ENCODE results near the gene GLUL. TPM values are rescaled to one million over a fixed set of nuclear protein-coding genes. Genes with fewer than 3 reads are reported as not detected.

Gene GLUL
- total RNA-seq, 1 experiment from 2014 or later, result 165 TPM

DNA sequence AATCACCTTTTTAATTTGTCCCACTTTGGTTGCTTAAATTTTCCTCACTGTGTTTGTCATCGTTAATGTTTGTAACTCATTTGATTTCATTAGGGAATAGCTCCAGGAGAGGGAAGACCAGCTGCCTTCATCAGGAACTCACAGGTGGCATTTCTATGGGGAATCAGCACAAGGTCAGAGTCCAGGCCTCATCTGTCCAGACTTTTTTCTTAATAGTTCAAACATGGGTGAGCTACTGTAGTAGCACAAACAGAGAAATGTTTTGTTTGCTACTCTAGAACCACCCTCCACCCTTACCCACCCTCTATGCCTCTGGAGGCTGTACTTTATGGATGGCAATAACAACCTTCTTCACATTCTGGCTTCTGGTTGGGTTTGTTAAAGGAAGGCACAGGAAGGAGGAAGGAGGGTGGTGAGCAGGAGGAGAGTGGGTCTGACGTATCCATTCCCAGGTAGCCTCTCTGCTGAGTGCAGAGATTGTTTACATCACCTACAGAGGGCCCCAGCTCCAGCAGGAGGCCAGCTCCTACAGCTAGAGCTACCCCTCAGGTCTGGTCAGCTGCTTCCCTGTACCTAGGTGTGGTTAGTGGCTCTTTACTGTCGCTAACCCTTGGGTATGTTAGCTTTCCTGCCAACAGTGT lies 17.0 kb upstream of the GLUL start (continued):
- TF ChIP-seq YY1 (IDR thresholded peaks at IDR 0.05; ENCODE audit: extremely low read depth, insufficient replicate concordance, low read depth, low read length), result no peak
- TF ChIP-seq, protein P1, sequence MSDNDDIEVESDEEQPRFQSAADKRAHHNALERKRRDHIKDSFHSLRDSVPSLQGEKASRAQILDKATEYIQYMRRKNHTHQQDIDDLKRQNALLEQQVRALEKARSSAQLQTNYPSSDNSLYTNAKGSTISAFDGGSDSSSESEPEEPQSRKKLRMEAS (IDR thresholded peaks at IDR 0.05), result no peak

DNA sequence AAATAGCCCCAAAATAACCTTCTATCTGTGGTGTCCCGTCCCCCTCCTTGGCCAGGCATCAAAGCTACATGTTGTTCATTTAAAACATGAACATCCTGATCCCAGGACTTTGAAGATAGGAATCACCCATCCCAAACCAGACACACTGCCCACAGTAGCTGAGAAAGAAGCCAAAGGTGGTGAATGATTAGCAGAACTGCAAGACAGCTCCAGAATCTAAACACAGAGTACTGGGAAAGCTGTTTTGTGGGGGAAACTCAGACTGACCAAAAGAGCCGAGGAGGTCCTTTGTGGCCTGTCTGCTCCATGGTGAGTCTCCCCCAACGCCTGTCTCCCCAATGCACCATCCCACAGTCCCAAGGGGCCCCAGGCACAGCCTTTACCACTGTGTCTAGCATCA lies 16.1 kb upstream of the GLUL start:
- Histone ChIP-seq H3K4me1 (ENCODE audit: control insufficient read depth in 1 of 2, insufficient read depth in 2 of 2, low read length in 2 of 2) (no peaks in the 10 kb centered on the region), H3K4me2 (ENCODE audit: low read length) (no peak overlapping the region), H3K27ac (ENCODE audit: low read depth, low read length) (no peak overlapping the region), H3K4me3 (replicated peaks in 1 of 2; ENCODE audit: low read depth in 1 of 2, low read length in 2 of 2) (no peak overlapping the region), H3K9me3 (ENCODE audit: control insufficient read depth in 1 of 2, insufficient read depth in 1 of 2, low read depth in 1 of 2, low read length in 2 of 2) (no peaks in the 10 kb centered on the region), H3K9me2 (ENCODE audit: insufficient read depth) (no peaks in the 10 kb centered on the region), H3K79me2 (ENCODE audit: insufficient read depth, low read length) (no peaks in the 10 kb centered on the region), H4K20me1 (ENCODE audit: insufficient read depth) (no peaks in the 10 kb centered on the region), H2AFZ (ENCODE audit: low read depth, low read length, poor library complexity, severe bottlenecking) (no peak overlapping the region), H3K9ac (ENCODE audit: low read length) (no peak overlapping the region), H3K36me3 (ENCODE audit: control insufficient read depth in 1 of 2, insufficient read depth in 2 of 2, low read length in 2 of 2) (no peaks in the 10 kb centered on the region), H3K27me3 (ENCODE audit: insufficient read depth, low read length) (no peaks in the 10 kb centered on the region)
- CTCF ChIA-PET, result interaction anchor here (1.1 to 1.4 kb wide), 2 partner anchors 11 to 265 kb away, joined by 4 to 6 read pairs; no protein-coding TSS in a partner anchor
- intact Hi-C loops (cut with micrococcal nuclease), result no loop called here
- POLR2A ChIA-PET, result interaction anchor here (3.0 kb wide), 1 partner anchor 16 kb away, joined by 15 read pairs; the partner anchor contains the start of gene GLUL
- no peak for TF ChIP-seq YY1 (IDR thresholded peaks at IDR 0.05; ENCODE audit: extremely low read depth, insufficient replicate concordance, low read depth, low read length)
- TF ChIP-seq, protein P1 (IDR thresholded peaks at IDR 0.05), result no peak
- BruUV-seq (replicated peaks), result no TSS peak
- RAD21 ChIA-PET (ENCODE audit: low non-redundant PET in 1 of 2, low total read pairs in 2 of 2, uncharacterized antibody in 2 of 2, unreplicated experiment in 2 of 2), result no interaction called here
- no peak for DNase-seq (ENCODE audit: low read depth, low spot score)
- no peak for ATAC-seq

DNA sequence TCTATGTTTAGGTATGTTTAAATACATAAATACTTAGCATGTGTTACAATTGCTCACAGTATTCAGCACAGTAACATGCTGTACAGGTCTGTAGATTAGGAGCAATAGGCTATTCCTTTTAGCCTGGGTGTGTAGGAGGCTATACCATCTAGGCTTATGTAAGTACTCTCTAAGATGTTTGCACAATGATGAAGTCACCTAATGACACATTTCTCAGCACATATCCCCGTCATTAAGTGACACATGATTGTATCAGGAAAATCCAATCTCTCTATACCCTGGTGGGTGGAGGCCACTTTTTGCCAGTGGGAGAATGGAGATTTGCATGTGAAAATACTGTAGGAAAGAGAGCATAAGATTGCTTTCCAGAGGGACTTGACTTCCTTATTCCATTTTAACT lies 14.4 kb upstream of the GLUL start:
- Histone ChIP-seq H3K4me1 (ENCODE audit: control insufficient read depth in 1 of 2, insufficient read depth in 2 of 2, low read length in 2 of 2) (no peaks in the 10 kb centered on the region), H4K20me1 (ENCODE audit: insufficient read depth) (no peaks in the 10 kb centered on the region), H3K36me3 (ENCODE audit: control insufficient read depth in 1 of 2, insufficient read depth in 2 of 2, low read length in 2 of 2) (no peaks in the 10 kb centered on the region), H3K9me2 (ENCODE audit: insufficient read depth) (no peaks in the 10 kb centered on the region), H3K27ac (ENCODE audit: low read depth, low read length) (no peak overlapping the region), H3K4me3 (replicated peaks in 1 of 2; ENCODE audit: low read depth in 1 of 2, low read length in 2 of 2) (no peak overlapping the region), H2AFZ (ENCODE audit: low read depth, low read length, poor library complexity, severe bottlenecking) (no peak overlapping the region), H3K27me3 (ENCODE audit: insufficient read depth, low read length) (no peaks in the 10 kb centered on the region), H3K9ac (ENCODE audit: low read length) (no peak overlapping the region), H3K9me3 (ENCODE audit: control insufficient read depth in 1 of 2, insufficient read depth in 1 of 2, low read depth in 1 of 2, low read length in 2 of 2) (no peaks in the 10 kb centered on the region), H3K79me2 (ENCODE audit: insufficient read depth, low read length) (no peaks in the 10 kb centered on the region), H3K4me2 (ENCODE audit: low read length) (no peak overlapping the region)
- DNase-seq (ENCODE audit: low read depth, low spot score) (no peak), ATAC-seq (no peak)
- ChIA-PET POLR2A (no interaction called here), CTCF (no interaction called here), RAD21 (ENCODE audit: low non-redundant PET in 1 of 2, low total read pairs in 2 of 2, uncharacterized antibody in 2 of 2, unreplicated experiment in 2 of 2) (no interaction called here)
- BruUV-seq (replicated peaks), result no TSS peak
- intact Hi-C loops (cut with micrococcal nuclease), result no loop called here
- TF ChIP-seq CBX3 (IDR thresholded peaks at IDR 0.05; ENCODE audit: low read depth) (no peak), TCF7L2 (IDR thresholded peaks at IDR 0.05; ENCODE audit: borderline replicate concordance, extremely low read depth, insufficient read depth, insufficient read length) (no peak), SIN3A (IDR thresholded peaks at IDR 0.05; ENCODE audit: low read depth) (no peak), ELF1 (IDR thresholded peaks at IDR 0.05; ENCODE audit: borderline replicate concordance, low read depth) (no peak), FOSL1 (IDR thresholded peaks at IDR 0.05; ENCODE audit: low read depth) (no peak), SRF (IDR thresholded peaks at IDR 0.05; ENCODE audit: low read depth) (no peak), YY1 (IDR thresholded peaks at IDR 0.05; ENCODE audit: extremely low read depth, insufficient replicate concordance, low read depth, low read length) (no peak), ZNF274 (IDR thresholded peaks at IDR 0.05; ENCODE audit: low read depth, low read length) (no peak)
- TF ChIP-seq, protein P2, sequence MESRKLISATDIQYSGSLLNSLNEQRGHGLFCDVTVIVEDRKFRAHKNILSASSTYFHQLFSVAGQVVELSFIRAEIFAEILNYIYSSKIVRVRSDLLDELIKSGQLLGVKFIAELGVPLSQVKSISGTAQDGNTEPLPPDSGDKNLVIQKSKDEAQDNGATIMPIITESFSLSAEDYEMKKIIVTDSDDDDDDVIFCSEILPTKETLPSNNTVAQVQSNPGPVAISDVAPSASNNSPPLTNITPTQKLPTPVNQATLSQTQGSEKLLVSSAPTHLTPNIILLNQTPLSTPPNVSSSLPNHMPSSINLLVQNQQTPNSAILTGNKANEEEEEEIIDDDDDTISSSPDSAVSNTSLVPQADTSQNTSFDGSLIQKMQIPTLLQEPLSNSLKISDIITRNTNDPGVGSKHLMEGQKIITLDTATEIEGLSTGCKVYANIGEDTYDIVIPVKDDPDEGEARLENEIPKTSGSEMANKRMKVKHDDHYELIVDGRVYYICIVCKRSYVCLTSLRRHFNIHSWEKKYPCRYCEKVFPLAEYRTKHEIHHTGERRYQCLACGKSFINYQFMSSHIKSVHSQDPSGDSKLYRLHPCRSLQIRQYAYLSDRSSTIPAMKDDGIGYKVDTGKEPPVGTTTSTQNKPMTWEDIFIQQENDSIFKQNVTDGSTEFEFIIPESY (IDR thresholded peaks at IDR 0.05; ENCODE audit: extremely low read depth, insufficient replicate concordance, low read length), result no peak
- TF ChIP-seq, protein P3, sequence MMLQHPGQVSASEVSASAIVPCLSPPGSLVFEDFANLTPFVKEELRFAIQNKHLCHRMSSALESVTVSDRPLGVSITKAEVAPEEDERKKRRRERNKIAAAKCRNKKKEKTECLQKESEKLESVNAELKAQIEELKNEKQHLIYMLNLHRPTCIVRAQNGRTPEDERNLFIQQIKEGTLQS (IDR thresholded peaks at IDR 0.05), result no peak
- TF ChIP-seq, protein P4, sequence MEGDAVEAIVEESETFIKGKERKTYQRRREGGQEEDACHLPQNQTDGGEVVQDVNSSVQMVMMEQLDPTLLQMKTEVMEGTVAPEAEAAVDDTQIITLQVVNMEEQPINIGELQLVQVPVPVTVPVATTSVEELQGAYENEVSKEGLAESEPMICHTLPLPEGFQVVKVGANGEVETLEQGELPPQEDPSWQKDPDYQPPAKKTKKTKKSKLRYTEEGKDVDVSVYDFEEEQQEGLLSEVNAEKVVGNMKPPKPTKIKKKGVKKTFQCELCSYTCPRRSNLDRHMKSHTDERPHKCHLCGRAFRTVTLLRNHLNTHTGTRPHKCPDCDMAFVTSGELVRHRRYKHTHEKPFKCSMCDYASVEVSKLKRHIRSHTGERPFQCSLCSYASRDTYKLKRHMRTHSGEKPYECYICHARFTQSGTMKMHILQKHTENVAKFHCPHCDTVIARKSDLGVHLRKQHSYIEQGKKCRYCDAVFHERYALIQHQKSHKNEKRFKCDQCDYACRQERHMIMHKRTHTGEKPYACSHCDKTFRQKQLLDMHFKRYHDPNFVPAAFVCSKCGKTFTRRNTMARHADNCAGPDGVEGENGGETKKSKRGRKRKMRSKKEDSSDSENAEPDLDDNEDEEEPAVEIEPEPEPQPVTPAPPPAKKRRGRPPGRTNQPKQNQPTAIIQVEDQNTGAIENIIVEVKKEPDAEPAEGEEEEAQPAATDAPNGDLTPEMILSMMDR (IDR thresholded peaks at IDR 0.05 in 2 of 3, conservative IDR thresholded peaks at IDR 0.05 in 1 of 3; ENCODE audit: borderline replicate concordance in 1 of 3, insufficient read depth in 1 of 3, low read depth in 2 of 3, low read length in 2 of 3), result no peak
